SK-N-SH treated with all-trans-retinoic acid at 6 μM for 48 hours (cell line): ENCODE results near the gene NF1.
A peak's percentile ranks its signal among the peaks of the same experiment; 100 is the strongest.

Source experiments
- ATAC-seq: fragments of 200-7000 bp; cut with Tn5 transposase; 3 replicates; pipeline ENCODE4 v1.9.1; 2020; ENCODE audit warnings: mild to moderate bottlenecking, moderate library complexity
- BACH2 ChIP-seq: fragments of 250-450 bp; sonication (Bioruptor Pico); IDR thresholded peaks from 2 replicates; pipeline ENCODE4 v1.9.0; 2021; ENCODE audit warnings: mild to moderate bottlenecking, borderline replicate concordance
- CREB5 ChIP-seq: fragments of 250-450 bp; sonication (Bioruptor Pico); IDR thresholded peaks from 2 replicates; pipeline ENCODE4 v1.5.1; 2020; ENCODE audit warnings: low read depth, mild to moderate bottlenecking, moderate library complexity
- CSDC2 ChIP-seq: fragments of 250-450 bp; sonication (Bioruptor Pico); IDR thresholded peaks from 2 replicates; pipeline ENCODE4 v1.5.0; 2020; ENCODE audit warnings: mild to moderate bottlenecking, moderate library complexity
- CSRNP3 ChIP-seq: fragments of 250-450 bp; sonication (Bioruptor Pico); IDR thresholded peaks from 2 replicates; pipeline ENCODE4 v1.5.1; 2021; ENCODE audit warnings: mild to moderate bottlenecking, moderate library complexity
- OSR1 ChIP-seq: fragments of 250-450 bp; sonication (Bioruptor Pico); IDR thresholded peaks from 2 replicates; pipeline ENCODE4 v1.8.0; 2022; ENCODE audit warnings: moderate library complexity, mild to moderate bottlenecking, inconsistent platforms
- PATZ1 ChIP-seq: fragments of 250-450 bp; sonication (Bioruptor Pico); IDR thresholded peaks from 2 replicates; pipeline ENCODE4 v1.8.0; 2020; ENCODE audit warnings: mild to moderate bottlenecking, moderate library complexity, borderline replicate concordance
- POU6F1 ChIP-seq: fragments of 250-450 bp; sonication (Bioruptor Pico); IDR thresholded peaks from 2 replicates; pipeline ENCODE4 v1.8.0; 2021; ENCODE audit warnings: low read depth, mild to moderate bottlenecking, moderate library complexity, borderline replicate concordance
- PPARA ChIP-seq: fragments of 250-450 bp; sonication (Bioruptor Pico); IDR thresholded peaks from 2 replicates; pipeline ENCODE4 v1.5.0; 2020; ENCODE audit warnings: mild to moderate bottlenecking, borderline replicate concordance
- RARB ChIP-seq: fragments of 250-450 bp; sonication (Bioruptor Pico); IDR thresholded peaks from 2 replicates; pipeline ENCODE4 v1.8.0; 2021; ENCODE audit warnings: mild to moderate bottlenecking, moderate library complexity
- SNAI2 ChIP-seq: fragments of 250-450 bp; sonication (Bioruptor Pico); IDR thresholded peaks from 2 replicates; pipeline ENCODE4 v1.5.0; 2020; ENCODE audit warnings: mild to moderate bottlenecking, moderate library complexity
- TCF4 ChIP-seq: fragments of 250-450 bp; sonication (Bioruptor Pico); IDR thresholded peaks from 2 replicates; pipeline ENCODE4 v1.8.0; 2021; ENCODE audit warnings: mild to moderate bottlenecking, moderate library complexity, borderline replicate concordance
- TOX ChIP-seq: fragments of 250-450 bp; sonication (Bioruptor Pico); IDR thresholded peaks from 2 replicates; pipeline ENCODE4 v1.8.0; 2021; ENCODE audit warnings: mild to moderate bottlenecking, moderate library complexity, borderline replicate concordance
- TSHZ2 ChIP-seq: fragments of 250-450 bp; sonication (Bioruptor Pico); IDR thresholded peaks from 2 replicates; pipeline ENCODE4 v1.5.0; 2020; ENCODE audit warnings: mild to moderate bottlenecking, moderate library complexity
- ZFP3 ChIP-seq: fragments of 250-450 bp; sonication (Bioruptor Pico); IDR thresholded peaks from 2 replicates; pipeline ENCODE4 v1.5.0; 2020; ENCODE audit warnings: mild to moderate bottlenecking, moderate library complexity
- ZFP30 ChIP-seq: fragments of 450-650 bp; formaldehyde crosslinking; IDR thresholded peaks from 2 replicates; pipeline ENCODE4 v1.5.0; 2022; ENCODE audit warnings: mild to moderate bottlenecking, moderate library complexity
- ZNF565 ChIP-seq: fragments of 450-650 bp; formaldehyde crosslinking; conservative IDR thresholded peaks from 2 replicates; pipeline ENCODE4 v1.5.0; 2020; ENCODE audit warnings: low read depth, mild to moderate bottlenecking, moderate library complexity
- ZNF70 ChIP-seq: fragments of 450-650 bp; formaldehyde crosslinking; IDR thresholded peaks from 2 replicates; pipeline ENCODE4 v1.5.0; 2020; ENCODE audit warnings: mild to moderate bottlenecking, moderate library complexity
- ZNF8 ChIP-seq: fragments of 450-650 bp; formaldehyde crosslinking; IDR thresholded peaks from 2 replicates; pipeline ENCODE4 v1.5.0; 2020; ENCODE audit warnings: mild to moderate bottlenecking, moderate library complexity

The NF1 gene

GRCh38 chr17:31412511-31412910 is 317.7 kb downstream of the NF1 start:
- TF ChIP-seq RARB (CRISPR knock-in tag) (no peak), OSR1 (no peak), ZFP30 (no peak), ZNF565 (no peak), CREB5 (no peak), BACH2 (CRISPR knock-in tag) (no peak)
- no peak for ATAC-seq

- ATAC-seq, result no peak
- TF ChIP-seq ZFP3 (CRISPR knock-in tag), result no peak
- TF ChIP-seq BACH2 (CRISPR knock-in tag), result no peak
- TF ChIP-seq ZNF8 (CRISPR knock-in tag), result no peak
- no peak for TF ChIP-seq TSHZ2 (CRISPR knock-in tag)
- no peak for TF ChIP-seq SNAI2 (CRISPR knock-in tag)
- no peak for TF ChIP-seq ZNF565
- TF ChIP-seq TCF4 (CRISPR knock-in tag), result no peak
- TF ChIP-seq OSR1, result no peak
- no peak for TF ChIP-seq CREB5
- no peak for TF ChIP-seq POU6F1 (CRISPR knock-in tag)
- no peak for TF ChIP-seq ZNF70 (CRISPR knock-in tag)
- no peak for TF ChIP-seq CSRNP3 (CRISPR knock-in tag)
- TF ChIP-seq CSDC2 (CRISPR knock-in tag), result no peak
- TF ChIP-seq TOX, result no peak
- no peak for TF ChIP-seq PATZ1 (CRISPR knock-in tag)
- TF ChIP-seq PPARA (CRISPR knock-in tag), result no peak
Measured at GRCh38 chr17:31413081-31413799, 318.5 kb downstream of the NF1 start.

GRCh38 chr17:31413874-31414549 is 319.2 kb downstream of the NF1 start:
- TF ChIP-seq SNAI2 (CRISPR knock-in tag) (no peak), BACH2 (CRISPR knock-in tag) (no peak), PATZ1 (CRISPR knock-in tag) (no peak), TCF4 (CRISPR knock-in tag) (no peak)
- peak; percentile 62 for ATAC-seq
